HepG2 (cell line): ENCODE data around the gene MCM3AP.
"Not testable (repeated sequence)": the region's sequence is repeated elsewhere in the genome, so short reads cannot be mapped to it uniquely, and the experiment has no call there.

ENCODE experiments used
- BHLHE40 ChIP-seq: IDR thresholded peaks from 2 replicates; pipeline ENCODE4 v1.6.1; 2011; ENCODE audit warnings: low read length, improper control_type of control experiment
- CREM ChIP-seq, 2 experiments: sonication (generic) in 1 of 2; formaldehyde crosslinking in 1 of 2; IDR thresholded peaks; 2 replicates each; pipeline versions ENCODE4 v1.4.0 to v1.6.1; 2016 to 2020; ENCODE audit warnings: antibody characterized with exemption in 1 of 2, mild to moderate bottlenecking in 1 of 2, missing genetic modification reagents in 1 of 2
- MXD4 ChIP-seq: IDR thresholded peaks from 2 replicates; pipeline ENCODE4 v1.6.1; 2016; ENCODE audit warnings: mild to moderate bottlenecking, missing biosample characterization, missing genetic modification reagents
- MXI1 ChIP-seq: IDR thresholded peaks from 3 replicates; pipeline ENCODE4 v1.6.1; 2012; ENCODE audit warnings: low read depth, low read length, inconsistent platforms, borderline replicate concordance
- NFIC ChIP-seq: IDR thresholded peaks from 2 replicates; pipeline ENCODE4 v1.6.1; 2012; ENCODE audit warnings: mild to moderate bottlenecking, low read length, inconsistent platforms
- STAG1 ChIP-seq: sonication (generic); formaldehyde crosslinking; IDR thresholded peaks from 2 replicates; pipeline ENCODE4 v1.4.0; 2020; ENCODE audit warnings: missing genetic modification reagents
- ZKSCAN1 ChIP-seq: fragments of 150-350 bp; IDR thresholded peaks from 2 replicates; pipeline ENCODE4 v1.6.1; 2014; ENCODE audit warnings: low read length
- ZNF652 ChIP-seq: IDR thresholded peaks from 2 replicates; pipeline ENCODE4 v1.6.1; 2016; ENCODE audit warnings: low read depth, borderline replicate concordance

DNA sequence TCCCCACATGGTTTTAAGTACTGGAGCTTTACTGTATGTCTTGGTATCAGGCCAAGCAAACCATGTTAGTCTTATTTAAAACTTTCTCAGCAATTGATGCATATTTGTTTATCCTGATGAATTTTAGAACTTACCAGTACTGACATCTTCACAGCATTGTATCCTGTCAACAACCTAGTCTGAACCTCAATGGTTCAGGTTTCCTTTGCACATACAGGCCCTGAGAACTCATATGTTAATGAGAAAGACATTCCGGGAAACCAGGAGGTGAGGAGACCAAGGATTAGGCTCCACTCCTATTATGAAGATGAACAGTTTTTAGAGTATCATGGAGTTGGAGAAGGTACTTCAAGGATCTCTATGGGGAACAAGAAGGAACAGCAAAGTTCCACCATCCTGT lies 43.8 kb downstream of the MCM3AP start:
- TF ChIP-seq CREM (IDR thresholded peaks at IDR 0.05); CREM (CRISPR knock-in tag; IDR thresholded peaks at IDR 0.05); MXI1; MXD4; NFIC; BHLHE40; ZKSCAN1; ZNF652 (CRISPR knock-in tag); STAG1 (CRISPR knock-in tag): not testable (repeated sequence)
